ENCODE data around the gene GDPD5.

Gene GDPD5

DNA sequence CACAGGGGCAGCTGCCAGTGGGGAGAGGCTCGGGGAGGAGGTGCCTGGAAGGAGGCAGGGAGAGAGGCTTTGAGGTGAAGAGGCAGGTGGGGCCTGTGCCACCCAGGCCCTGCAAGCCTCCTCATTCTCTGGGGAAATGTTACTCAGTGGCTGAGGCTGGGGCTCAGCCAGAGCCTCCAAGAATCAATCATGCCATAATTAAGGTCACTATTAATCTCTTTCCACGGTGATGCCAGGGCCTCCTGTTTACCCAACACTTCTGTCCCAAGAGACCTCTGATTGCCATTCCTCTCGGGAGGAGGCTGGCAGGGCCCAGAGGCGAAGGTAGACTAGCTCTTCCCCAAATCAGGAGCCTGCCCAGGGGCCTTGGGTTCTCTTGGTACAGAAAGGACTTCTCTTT is 38.4 kb downstream of the GDPD5 start:
- DNase-seq = no peak

GRCh38 chr11:75485742-75486141 is 40.0 kb downstream of the GDPD5 start:
- no peak for DNase-seq

- no peak for DNase-seq
Observed at GRCh38 chr11:75482931-75483469, 42.7 kb downstream of the GDPD5 start.

- DNase-seq = no peak
Observed at GRCh38 chr11:75481922-75482606, 43.7 kb downstream of the GDPD5 start.

GRCh38 chr11:75481223-75481921 is 44.4 kb downstream of the GDPD5 start:
- no peak for DNase-seq

DNA sequence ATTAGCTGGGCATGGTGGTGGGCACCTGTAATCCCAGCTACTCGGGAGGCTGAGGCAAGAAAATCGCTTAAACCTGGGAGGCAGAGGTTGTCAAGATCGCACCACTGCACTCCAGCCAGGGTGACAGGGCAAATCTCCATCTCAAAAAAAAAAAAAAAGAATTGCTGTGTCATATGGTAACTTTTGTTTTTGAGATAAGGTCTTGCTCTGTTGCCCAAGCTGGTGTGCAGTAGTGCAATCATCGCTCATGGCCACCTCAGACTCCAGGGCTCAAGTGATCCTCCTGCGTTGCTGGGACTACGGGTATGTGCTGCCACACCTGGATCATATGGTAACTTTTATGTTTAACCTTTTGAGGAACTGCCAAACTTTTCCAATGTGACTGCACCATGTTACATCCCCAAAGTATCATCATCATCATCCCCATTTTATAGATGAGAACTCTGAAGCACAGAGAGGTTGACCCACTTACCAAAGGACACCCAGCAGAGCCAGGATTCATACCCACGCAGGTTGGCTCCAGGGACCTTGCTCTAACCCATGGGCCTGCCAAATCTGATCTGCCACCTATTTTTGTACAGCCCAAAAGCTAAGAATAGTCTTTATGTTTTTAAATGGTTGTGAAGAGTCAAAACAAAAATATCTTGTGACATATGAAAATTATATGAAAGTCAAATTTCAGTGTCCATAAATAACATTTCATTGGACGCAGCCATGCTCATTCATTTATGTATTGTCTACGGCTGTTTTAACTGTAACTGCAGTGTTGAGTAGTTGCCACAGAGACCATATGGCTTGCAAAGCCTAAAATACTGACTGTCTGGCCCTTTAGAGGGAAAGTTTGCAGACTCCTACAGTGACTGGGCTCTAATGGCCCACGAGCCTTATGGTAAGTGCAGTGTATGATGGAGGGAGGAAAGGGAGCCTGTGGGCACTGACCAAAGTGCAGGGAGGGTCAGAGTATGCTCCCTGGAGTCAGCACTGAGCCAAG is 45.3 kb downstream of the GDPD5 start:
- DNase-seq = no peak

GRCh38 chr11:75479597-75480145 is 46.1 kb downstream of the GDPD5 start:
- no peak for DNase-seq

GRCh38 chr11:75478783-75479596 is 46.8 kb downstream of the GDPD5 start:
- DNase-seq = no peak

- DNase-seq = no peak
Observed at GRCh38 chr11:75477614-75477935, 48.2 kb downstream of the GDPD5 start.

DNA sequence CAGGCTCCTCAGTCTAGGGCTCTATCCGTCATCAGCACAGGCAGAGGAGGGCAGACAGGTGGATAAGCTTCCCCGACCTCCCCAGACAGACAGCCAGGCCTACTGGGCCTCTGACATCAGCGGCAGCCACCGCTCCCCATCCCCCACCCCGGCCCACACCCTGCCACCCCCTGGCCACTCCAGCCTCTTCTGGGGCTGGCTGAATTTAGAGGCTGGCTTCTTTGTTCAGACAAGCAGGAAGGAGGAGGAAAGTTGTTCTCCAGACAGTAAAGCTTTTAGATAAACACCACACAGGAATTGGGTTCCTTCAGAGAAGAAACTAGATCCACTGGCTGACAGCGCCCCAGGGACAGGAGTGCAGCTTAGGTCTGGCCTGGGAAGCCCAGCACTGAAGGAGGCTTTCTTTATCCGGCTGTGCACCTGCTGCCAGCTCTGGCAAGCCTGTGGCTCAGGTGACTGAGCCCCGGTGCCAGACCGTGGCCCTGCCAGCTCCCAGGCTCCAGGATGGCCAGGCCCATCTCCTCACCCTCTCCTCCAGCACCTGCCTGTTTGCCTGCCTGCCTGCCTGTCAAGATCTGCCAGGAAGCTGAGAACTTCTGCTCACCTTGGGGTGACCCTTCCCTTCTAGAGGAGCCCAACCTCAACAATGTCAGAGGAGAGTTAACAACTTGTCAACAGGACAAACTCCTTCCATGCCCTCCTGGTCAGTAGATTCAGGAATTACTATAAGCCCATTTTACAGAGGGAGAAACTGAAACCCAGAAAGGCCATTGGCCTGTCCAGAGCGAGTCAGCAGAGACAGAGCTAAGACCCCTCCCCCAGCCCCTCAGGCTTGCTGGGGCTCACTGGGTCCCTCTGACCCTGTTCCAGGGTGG is 48.8 kb downstream of the GDPD5 start:
- no peak for DNase-seq

- no peak for DNase-seq
Observed at GRCh38 chr11:75475767-75476650, 49.7 kb downstream of the GDPD5 start.

- peak; percentile 56 for DNase-seq
Observed at GRCh38 chr11:75474878-75475766, 50.6 kb downstream of the GDPD5 start.

DNA sequence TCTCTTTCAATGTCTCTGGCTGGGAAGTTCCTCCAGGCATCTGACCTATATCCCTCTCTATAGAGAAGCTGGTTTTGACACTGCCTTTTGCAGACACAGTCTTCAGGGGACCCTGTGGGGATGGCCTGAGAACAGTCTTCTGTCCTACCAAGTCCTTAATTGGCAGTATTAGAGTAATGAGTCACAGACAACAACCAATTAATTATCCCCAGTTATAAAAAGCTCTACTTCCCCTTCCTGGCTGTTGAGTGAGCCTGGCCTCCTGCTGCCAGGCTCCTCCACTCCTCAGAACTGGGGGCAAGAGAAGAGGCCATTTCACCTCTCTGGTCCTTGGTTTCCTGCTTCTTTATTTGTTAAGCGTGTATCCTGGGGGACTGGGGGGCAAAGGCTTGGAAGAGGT is 51.5 kb downstream of the GDPD5 start:
- DNase-seq = no peak

GRCh38 chr11:75473684-75474083 is 52.1 kb downstream of the GDPD5 start:
- no peak for DNase-seq

DNA sequence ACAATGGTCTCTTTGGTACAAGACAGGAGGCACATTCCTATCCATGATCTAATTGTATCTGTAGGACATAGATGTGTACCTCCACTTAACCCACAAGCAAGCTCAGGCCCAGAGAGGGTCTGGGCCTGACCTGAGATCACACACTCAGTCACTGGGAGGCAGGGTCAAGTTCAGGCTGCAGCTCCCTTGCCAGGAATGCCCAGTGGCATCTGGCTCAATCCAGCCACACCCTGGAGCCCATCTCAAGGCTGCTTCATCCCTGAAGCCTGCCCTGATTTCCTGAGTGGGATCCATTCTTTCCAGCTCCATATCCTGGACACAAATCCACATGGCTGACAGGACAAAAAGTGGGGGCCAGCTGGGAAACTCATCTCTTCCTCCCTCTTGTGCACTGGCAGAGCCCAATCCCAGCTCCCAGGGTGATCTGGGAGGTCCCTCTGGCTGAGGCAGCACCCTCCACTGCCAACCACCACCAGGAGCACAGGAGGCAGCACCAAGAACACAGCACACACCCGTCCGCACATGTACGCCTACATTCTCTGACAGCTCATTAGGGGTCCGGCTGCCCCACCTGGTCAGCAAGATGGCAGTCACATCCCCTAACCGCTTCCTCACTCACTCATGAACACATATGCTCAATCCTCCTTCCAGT is 53.5 kb downstream of the GDPD5 start:
- no peak for DNase-seq

DNA sequence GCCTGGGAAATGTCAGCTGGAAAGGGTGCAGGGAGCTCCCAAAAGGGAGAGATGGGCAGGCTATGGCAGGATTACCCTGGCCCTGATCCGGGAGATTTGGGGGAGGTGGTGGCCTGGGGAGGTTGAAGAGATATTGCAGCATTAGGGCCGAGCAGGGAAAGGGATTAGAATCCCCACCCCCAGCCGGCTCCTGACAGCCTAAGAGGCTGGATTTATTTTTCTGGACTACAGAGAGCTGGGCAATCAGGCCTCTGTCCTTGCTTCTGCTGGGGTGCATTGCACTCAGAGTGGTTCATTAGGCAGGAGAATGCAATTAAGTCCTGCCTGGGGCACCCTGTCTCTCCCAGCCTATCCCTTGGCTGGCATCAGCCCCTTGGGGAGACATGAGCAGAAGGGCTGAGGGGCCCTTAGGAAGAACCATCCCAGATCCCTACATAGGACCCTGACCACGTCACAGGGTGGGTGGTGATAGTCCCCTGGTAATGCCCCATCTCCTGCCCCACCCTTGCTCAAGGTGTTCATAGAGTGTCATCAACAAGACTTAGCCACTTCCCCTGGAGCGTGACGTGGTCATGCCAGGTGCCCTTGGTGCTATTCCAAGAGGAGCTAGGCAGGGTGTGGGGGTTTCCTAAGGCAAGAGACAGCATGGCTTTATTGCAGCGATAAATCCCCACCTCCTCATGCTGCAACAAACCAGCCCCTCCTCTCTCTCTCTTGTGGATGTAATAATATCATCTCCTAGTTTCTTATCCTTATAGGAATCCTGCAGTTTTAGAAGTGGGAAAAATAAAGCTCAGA is 54.4 kb downstream of the GDPD5 start:
- no peak for DNase-seq

GRCh38 chr11:75470476-75471080 is 55.2 kb downstream of the GDPD5 start:
- DNase-seq = no peak

Measured in CD4-positive, alpha-beta T cell treated with Interferon gamma for 1 hour (primary cell).